Right lung (tissue), 10 donors: Measurements from ENCODE around the gene IL2. TPM values are rescaled to one million over a fixed set of nuclear protein-coding genes. Genes with fewer than 3 reads are reported as not detected.

Experiments
- DNase-seq, 2 donors: peaks; one replicate each; pipeline ENCODE4 v3.0.0-alpha.2; 2013
- long read RNA-seq, 8 donors: transcript quantifications; one replicate each; lab custom pipeline, GENCODE V29; 2026
- polyA plus RNA-seq, 5 donors: library from polyadenylated mRNA; unstranded; fragments of 120-200 nt; gene quantifications; one replicate each; pipeline versions ENCODE4 v1.2.1 to v1.2.3, GENCODE V29; 2013; ENCODE audit warnings: inconsistent platforms in 1 of 5, low replicate concordance in 1 of 5; ENCODE audit not compliant: insufficient read length in 5 of 5, insufficient read depth in 1 of 5

The IL2 gene
- polyA plus RNA-seq, result not detected
- long read RNA-seq, donor 1, result 0 reads
- long read RNA-seq, donor 2, result 0 reads
- long read RNA-seq, donor 3, result 0 reads
- long read RNA-seq, donor 4, result 0 reads
- long read RNA-seq, donor 5, result 0 reads
- long read RNA-seq, donor 6, result 0 reads
- long read RNA-seq, donor 7, result 0 reads
- long read RNA-seq, donor 8, result 0 reads

GRCh38 chr4:122456231-122457116, at the start of gene IL2:
IL2 (minus strand) TSS chr4:122456725; CDS start chr4:122456440, 285 bp downstream.
- DNase-seq, result no peak

DNA sequence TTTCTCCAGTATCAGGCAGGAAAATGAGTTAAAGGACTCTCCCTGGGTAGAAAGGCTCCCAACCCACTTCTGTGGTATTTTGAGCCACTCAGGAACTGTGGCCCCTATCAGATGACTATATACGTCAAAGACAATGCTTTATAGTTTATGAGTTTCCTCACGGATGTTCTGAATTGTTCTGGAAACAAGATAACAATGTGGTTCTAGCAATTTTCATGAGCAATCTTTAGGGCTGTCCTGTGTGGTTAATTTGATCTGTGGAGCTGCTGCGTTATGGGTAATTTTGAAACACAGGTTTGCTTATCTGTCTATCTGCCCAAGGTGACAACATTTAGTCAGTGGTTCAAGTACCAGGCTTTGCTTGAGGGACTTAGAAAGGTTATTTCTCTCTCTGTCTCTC, 46.7 kb upstream of the IL2 start:
- DNase-seq, result no peak

- no peak for DNase-seq
These were observed 44.5 kb upstream of the IL2 start for GRCh38 chr4:122500852-122501501.

GRCh38 chr4:122489061-122489460, 32.5 kb upstream of the IL2 start:
- DNase-seq, result no peak

- no peak for DNase-seq
These were observed 27.0 kb upstream of the IL2 start for GRCh38 chr4:122483481-122483880.

- DNase-seq, result no peak
These were observed 25.4 kb upstream of the IL2 start for GRCh38 chr4:122481766-122482405.

DNA sequence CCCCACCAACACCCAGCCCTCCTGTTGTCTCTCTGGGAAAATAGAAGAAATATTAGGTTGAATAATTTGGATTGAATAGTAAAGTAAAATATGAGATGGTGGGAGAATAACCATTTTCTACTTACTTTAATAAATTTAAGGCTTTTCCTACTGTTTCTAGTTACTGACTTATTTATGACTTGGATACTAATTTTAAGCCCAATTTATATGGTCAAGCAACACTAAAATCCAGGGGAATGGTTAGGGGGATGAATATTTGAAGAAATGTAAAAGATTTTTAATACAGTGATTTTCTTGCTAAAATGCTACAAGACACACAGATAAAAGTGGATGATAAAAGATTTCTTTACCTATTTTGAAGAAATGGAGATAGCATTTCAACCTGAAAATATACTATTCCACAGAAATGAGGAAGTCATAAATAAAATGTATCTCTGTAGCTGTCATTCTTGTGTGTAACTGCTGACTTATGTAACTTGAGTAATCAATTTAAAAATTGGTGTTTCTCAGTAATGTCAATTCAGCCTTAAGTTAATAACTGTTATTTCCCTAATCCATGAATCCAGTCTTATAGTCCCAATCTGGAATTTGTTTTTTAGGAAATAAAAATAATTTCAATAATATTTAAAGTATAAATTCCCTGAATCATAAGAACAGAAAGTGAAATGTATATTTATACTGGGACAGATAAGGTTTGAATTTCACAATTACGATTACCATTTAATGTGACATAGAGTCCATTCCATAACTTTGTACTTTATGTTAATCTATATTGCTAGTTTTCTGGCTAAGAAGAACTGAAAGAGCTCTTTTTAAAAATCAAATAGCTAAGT, 24.3 kb upstream of the IL2 start:
- no peak for DNase-seq

- no peak for DNase-seq
These were observed 23.5 kb upstream of the IL2 start for GRCh38 chr4:122479935-122480416.

DNA sequence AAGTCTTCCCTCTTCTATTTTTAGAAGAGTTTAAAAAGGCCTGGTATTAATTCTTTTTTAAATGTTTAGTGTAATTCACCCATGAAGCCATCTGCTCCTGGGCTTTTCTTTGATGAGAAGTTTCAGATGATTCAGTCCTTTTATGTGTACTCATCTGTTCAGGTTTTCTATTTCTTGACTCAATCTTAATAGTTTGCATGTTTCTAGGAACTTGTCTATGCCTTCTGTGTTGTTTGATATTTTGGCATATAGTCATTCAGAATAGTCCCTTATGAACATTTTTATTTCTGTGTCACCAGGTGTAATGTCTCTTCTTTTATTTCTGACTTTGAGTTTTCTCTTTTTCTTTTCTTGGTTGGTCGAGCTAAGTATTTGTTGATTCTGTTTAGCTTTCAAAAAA, 20.2 kb upstream of the IL2 start:
- no peak for DNase-seq

GRCh38 chr4:122476126-122476525, 19.6 kb upstream of the IL2 start:
- no peak for DNase-seq

DNA sequence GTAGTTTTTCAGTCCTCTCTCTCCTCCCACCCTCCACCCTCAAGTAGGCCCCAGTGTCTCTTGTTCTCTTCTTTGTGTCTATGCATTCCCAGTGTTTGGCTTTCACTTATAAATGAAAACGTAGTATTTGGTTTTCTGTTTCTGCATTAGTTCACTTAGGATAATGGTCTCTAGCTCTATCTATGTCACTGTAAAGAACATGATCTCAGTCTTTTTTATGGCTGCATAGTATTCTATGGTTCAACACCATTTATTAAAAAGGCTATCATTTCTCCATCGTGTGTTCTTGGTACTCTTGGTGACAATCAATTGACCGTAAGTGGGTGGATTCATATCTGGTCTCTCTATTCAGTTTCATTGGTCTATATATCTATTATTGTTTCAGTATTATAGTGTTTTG, 18.7 kb upstream of the IL2 start:
- DNase-seq, result no peak

- no peak for DNase-seq
These were observed 12.9 kb upstream of the IL2 start for GRCh38 chr4:122469457-122469856.

- no peak for DNase-seq
These were observed 2.1 kb upstream of the IL2 start for GRCh38 chr4:122458625-122459024.

DNA sequence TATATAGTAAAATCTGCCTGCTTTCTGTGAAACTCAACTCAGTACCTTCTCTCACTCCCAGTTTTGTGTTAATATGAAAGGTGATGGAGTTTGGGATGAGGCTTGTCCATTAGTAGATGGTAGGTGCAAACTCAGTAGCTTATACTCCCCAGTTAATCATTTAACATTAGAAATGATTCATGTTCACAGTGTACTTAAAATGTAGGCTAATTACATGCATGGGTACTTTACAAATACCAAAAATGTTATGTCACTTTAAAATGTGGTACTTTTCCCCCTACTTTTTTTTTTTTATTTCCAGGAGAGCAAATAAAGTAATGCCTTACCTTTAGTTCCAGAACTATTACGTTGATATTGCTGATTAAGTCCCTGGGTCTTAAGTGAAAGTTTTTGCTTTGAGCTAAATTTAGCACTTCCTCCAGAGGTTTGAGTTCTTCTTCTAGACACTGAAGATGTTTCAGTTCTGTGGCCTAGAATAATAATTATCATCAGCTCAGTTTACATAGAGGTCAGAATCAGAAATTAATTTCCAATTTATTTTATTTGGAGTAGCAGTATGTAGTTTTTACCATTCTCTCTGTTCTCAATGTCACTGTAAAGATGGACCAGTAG, 3.0 kb downstream of the IL2 start:
- DNase-seq, result no peak

- DNase-seq, result no peak
These were observed 5.7 kb downstream of the IL2 start for GRCh38 chr4:122450847-122451246.

GRCh38 chr4:122434285-122434684, 22.2 kb downstream of the IL2 start:
- DNase-seq, result no peak

- no peak for DNase-seq
These were observed 25.2 kb downstream of the IL2 start for GRCh38 chr4:122431351-122431750.

DNA sequence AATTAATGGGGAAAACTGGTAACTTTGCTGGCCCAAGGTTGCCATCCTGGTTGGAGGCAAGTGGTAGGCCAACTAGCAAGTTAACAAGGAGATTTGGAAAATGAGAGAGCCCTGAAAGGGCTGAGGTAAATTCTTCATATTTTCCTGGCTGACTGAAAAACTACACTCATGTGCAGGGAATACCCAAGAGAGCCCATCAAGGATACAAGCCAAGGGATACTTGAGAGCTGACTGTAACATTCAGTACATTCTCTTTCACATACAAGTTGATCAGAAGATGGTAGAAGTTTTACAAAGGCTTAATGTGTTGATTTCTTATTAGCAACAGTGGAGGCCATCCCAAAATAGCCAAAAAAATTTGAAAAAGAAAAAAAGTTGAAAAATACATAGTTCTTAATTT, 33.3 kb downstream of the IL2 start:
- no peak for DNase-seq

GRCh38 chr4:122412547-122412946, 44.0 kb downstream of the IL2 start:
- no peak for DNase-seq

DNA sequence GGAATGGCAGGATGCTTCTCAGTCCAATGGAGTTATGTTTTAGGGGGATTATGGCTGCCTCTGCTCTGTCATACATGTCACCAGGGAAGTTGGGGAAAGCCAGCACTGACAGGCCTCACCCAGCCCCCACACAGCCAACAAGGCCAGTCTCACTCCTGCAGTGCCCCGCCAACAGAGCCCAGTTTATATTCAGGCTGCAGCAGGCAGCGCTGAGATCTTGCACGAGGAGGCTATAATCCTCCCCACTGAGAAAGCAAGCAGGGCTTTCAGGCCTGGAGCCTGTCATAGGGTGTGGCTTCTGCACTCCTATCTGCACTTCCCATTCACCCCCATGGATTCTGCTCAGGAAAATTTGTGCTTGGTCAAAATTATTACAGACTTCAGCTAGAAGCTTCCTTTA, 52.7 kb downstream of the IL2 start:
- no peak for DNase-seq
